GM23338 (cell line): ENCODE measurements around the gene KLF7.

Experiments
- CREB1 ChIP-seq: fragments of 250-450 bp; sonication (Bioruptor Pico); IDR thresholded peaks from 2 replicates; pipeline ENCODE4 v1.5.0; 2020; ENCODE audit warnings: low read depth, mild to moderate bottlenecking, moderate library complexity
- CTCF ChIP-seq, 2 experiments: fragments of 200-600 bp in 1 of 2; sonication (generic) in 1 of 2; conservative IDR thresholded peaks; 2 replicates each; pipeline versions ENCODE4 v1.5.1 to v1.6.1; 2016 to 2017; ENCODE audit warnings: antibody characterized with exemption in 2 of 2, low read depth in 2 of 2, mild to moderate bottlenecking in 2 of 2, moderate library complexity in 1 of 2
- ETS1 ChIP-seq: IDR thresholded peaks from 2 replicates; pipeline ENCODE4 v1.6.1; 2016; ENCODE audit warnings: antibody characterized with exemption
- EZH2 ChIP-seq: fragments of 200-600 bp; sonication (generic); IDR thresholded peaks from one replicate; pipeline ENCODE4 v1.8.0; 2017; ENCODE audit warnings: antibody characterized with exemption, mild to moderate bottlenecking, low read depth; ENCODE audit not compliant: unreplicated experiment
- EZH2phosphoT487 ChIP-seq: fragments of 200-600 bp; sonication (generic); IDR thresholded peaks from one replicate; pipeline ENCODE4 v1.8.1; 2018; ENCODE audit warnings: antibody characterized with exemption; ENCODE audit not compliant: unreplicated experiment
- JUNB ChIP-seq: IDR thresholded peaks from one replicate; pipeline ENCODE4 v1.6.1; 2016; ENCODE audit warnings: antibody characterized with exemption; ENCODE audit not compliant: unreplicated experiment
- NANOG ChIP-seq: IDR thresholded peaks from 2 replicates; pipeline ENCODE4 v1.6.1; 2016; ENCODE audit warnings: antibody characterized with exemption, borderline replicate concordance
- POLR2AphosphoS5 ChIP-seq: IDR thresholded peaks from 2 replicates; pipeline ENCODE4 v1.6.1; 2016; ENCODE audit warnings: antibody characterized with exemption, low read depth
- REST ChIP-seq: IDR thresholded peaks from one replicate; pipeline ENCODE4 v1.6.1; 2018; ENCODE audit warnings: antibody characterized with exemption; ENCODE audit not compliant: unreplicated experiment
- ZNF114 ChIP-seq: fragments of 250-450 bp; sonication (Bioruptor Pico); IDR thresholded peaks from 2 replicates; pipeline ENCODE4 v1.5.0; 2020; ENCODE audit warnings: mild to moderate bottlenecking, moderate library complexity
- ZNF462 ChIP-seq: fragments of 250-450 bp; sonication (Bioruptor Pico); IDR thresholded peaks from 2 replicates; pipeline ENCODE4 v1.5.0; 2020; ENCODE audit warnings: mild to moderate bottlenecking, moderate library complexity

GRCh38 chr2:207154556-207155510, 10.9 kb downstream of the KLF7 start:
- TF ChIP-seq REST: no peak
- no peak for TF ChIP-seq CTCF (conservative IDR thresholded peaks at IDR 0.05; ENCODE audit: low read depth in 2 of 2)
- TF ChIP-seq EZH2: no peak
- TF ChIP-seq POLR2AphosphoS5: no peak
- no peak for TF ChIP-seq ZNF114 (CRISPR knock-in tag)
- no peak for TF ChIP-seq EZH2phosphoT487
- no peak for TF ChIP-seq JUNB
- no peak for TF ChIP-seq ETS1
- TF ChIP-seq ZNF462: no peak
- no peak for TF ChIP-seq NANOG
- TF ChIP-seq CREB1 (CRISPR knock-in tag): no peak
